Transverse colon (tissue), 4 donors: Measurements from ENCODE around the gene EFNB3. TPM values are rescaled to one million over a fixed set of nuclear protein-coding genes. Genes with fewer than 3 reads are reported as not detected.
A peak's percentile ranks its signal among the peaks of the same experiment; 100 is the strongest.

Experiments used
- DNase-seq: peaks from one replicate; pipeline ENCODE4 v3.0.0-alpha.2; 2019
- H3K27ac ChIP-seq, 4 donors: fragments of 200-600 bp; sonication (generic); 2 replicates each; pipeline ENCODE4 v1.5.1; 2016 to 2018; ENCODE audit warnings: inconsistent platforms in 4 of 4
- H3K27me3 ChIP-seq: fragments of 200-600 bp; sonication (generic); 2 replicates; pipeline ENCODE4 v1.5.1; 2017; ENCODE audit warnings: inconsistent platforms
- H3K36me3 ChIP-seq, 4 donors: fragments of 200-600 bp; sonication (generic); 2 replicates each; pipeline ENCODE4 v1.5.1; 2017 to 2019; ENCODE audit warnings: inconsistent platforms in 4 of 4
- H3K4me1 ChIP-seq, 4 donors: fragments of 200-600 bp; sonication (generic); 2 replicates each; pipeline ENCODE4 v1.5.1; 2017 to 2020; ENCODE audit warnings: inconsistent platforms in 4 of 4
- H3K4me3 ChIP-seq, 4 donors: fragments of 200-600 bp; sonication (generic); 1 replicate in 1 of 4; 2 replicates in 3 of 4; pipeline versions ENCODE4 v1.5.1 to v1.6.1; 2017 to 2019; ENCODE audit warnings: inconsistent platforms in 4 of 4
- H3K9me3 ChIP-seq, 2 donors: fragments of 200-600 bp; sonication (generic); 2 replicates each; pipeline ENCODE4 v1.5.1; 2017 to 2019; ENCODE audit warnings: inconsistent platforms in 2 of 2
- CTCF ChIP-seq, 5 experiments: fragments of 200-600 bp in 3 of 5; fragments of 450-650 bp in 2 of 5; sonication (generic) in 3 of 5; IDR thresholded peaks; 1 replicate in 2 of 5; 2 replicates in 3 of 5; pipeline ENCODE4 v1.5.1; 2016 to 2017; ENCODE audit warnings: antibody characterized with exemption in 5 of 5, inconsistent platforms in 3 of 5, mild to moderate bottlenecking in 2 of 5, moderate library complexity in 1 of 5
- EP300 ChIP-seq: sonication (generic); formaldehyde crosslinking; IDR thresholded peaks from one replicate; pipeline ENCODE4 v1.6.1; 2017; ENCODE audit warnings: antibody characterized with exemption, low read depth
- POLR2A ChIP-seq: fragments of 450-650 bp; IDR thresholded peaks from one replicate; pipeline ENCODE4 v1.6.1; 2016; ENCODE audit warnings: antibody characterized with exemption, mild to moderate bottlenecking, moderate library complexity
- POLR2AphosphoS5 ChIP-seq, 3 donors: sonication (generic); formaldehyde crosslinking; IDR thresholded peaks; one replicate each; pipeline ENCODE4 v1.6.1; 2016; ENCODE audit warnings: antibody characterized with exemption in 3 of 3
- WGBS, 2 donors: methylation state at CpG; one replicate each; pipeline ENCODE4 v1.1.5; 2018; ENCODE audit warnings: low coverage in 1 of 2; 5-methylcytosine and 5-hydroxymethylcytosine counted together
- in situ Hi-C, 4 donors: fragments of 200-750 bp; cut with MboI; loops; one replicate each; pipeline versions ENCODE4 v1.15.0 to v1.15.1; 2017; ENCODE audit warnings: low sequenced_read_pairs in 3 of 4, low pct_ligation_motif_present in 1 of 4, low pct_unique_long_range_greater_than_20kb in 1 of 4
- intact Hi-C: fragments of 100-400 bp; cut with DNase I; formaldehyde crosslinking; loops from one replicate; pipeline ENCODE4 v1.15.1; 2023; ENCODE audit warnings: low total_unique reads
- total RNA-seq, 4 donors: library from RNA; depleted of rRNA; stranded (reverse); fragments of >200 nt; gene quantifications; one replicate each; pipeline ENCODE4 v1.1.0, GENCODE V29; 2016

The EFNB3 gene
- total RNA-seq, 4 donors from 2014 or later: 0.32 to 0.41 TPM; not detected in 2

- in situ Hi-C loops (loop anchor here in 2 of 4 donors (5.0 to 10.0 kb wide), 2 partner anchors 53 to 56 kb away; partner anchors contain the start of gene SHBG (in 2 of the 2)), intact Hi-C loops (loop anchor here (5.0 kb wide), 1 partner anchor 56 kb away; the partner anchor contains the start of gene SHBG)
- no peaks in the 10 kb centered on the region for H3K36me3 ChIP-seq
- H3K4me1 ChIP-seq: peaks cover 15 to 38% (median 25%) of the 10 kb centered on the region in 4 donors
- TF ChIP-seq CTCF (IDR thresholded peaks at IDR 0.05): peak; percentile 98 to 100 (median 99)
- TF ChIP-seq POLR2AphosphoS5 (IDR thresholded peaks at IDR 0.05): peak; percentile 24 to 52 (median 52)
- TF ChIP-seq POLR2A: no peak
- DNase-seq: peak; percentile 97
- peak within 1 kb of the TSS; percentile 95 to 99 (median 98) for H3K27ac ChIP-seq
- H3K9me3 ChIP-seq: no peaks in the 10 kb centered on the region
- 0 to 3% methylated on average over 3 to 46 of the region's 51 CpGs for WGBS, 2 donors
- peak within 1 kb of the TSS; percentile 62 to 93 (median 82) for H3K4me3 ChIP-seq
- H3K27me3 ChIP-seq: no peaks in the 10 kb centered on the region
These were observed 16.8 kb upstream of the EFNB3 start, which contains the start of gene WRAP53 for GRCh38 chr17:7687908-7688807. WRAP53 (plus strand) TSS chr17:7688477; CDS start chr17:7688649, 172 bp downstream.

DNA sequence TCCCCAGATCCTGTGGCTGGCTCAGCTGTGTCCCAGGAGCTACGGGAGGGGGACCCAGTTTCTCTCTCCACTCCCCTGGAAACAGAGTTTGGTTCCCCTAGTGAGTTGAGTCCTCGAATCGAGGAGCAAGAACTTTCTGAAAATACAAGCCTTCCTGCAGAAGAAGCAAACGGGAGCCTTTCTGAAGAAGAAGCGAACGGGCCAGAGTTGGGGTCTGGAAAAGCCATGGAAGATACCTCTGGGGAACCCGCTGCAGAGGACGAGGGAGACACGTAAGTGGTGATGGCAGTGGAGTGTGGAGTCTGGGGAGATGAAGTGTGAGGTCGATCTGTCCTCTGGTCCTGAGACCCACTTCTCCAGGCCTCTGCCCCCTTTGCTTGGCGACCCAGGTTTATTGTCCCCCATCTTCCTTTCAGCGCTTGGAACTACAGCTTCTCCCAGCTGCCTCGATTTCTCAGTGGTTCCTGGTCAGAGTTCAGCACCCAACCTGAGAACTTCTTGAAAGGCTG is 16.1 kb upstream of the EFNB3 start:
- in situ Hi-C loops: loop anchor here in 2 of 4 donors (5.0 to 10.0 kb wide), 2 partner anchors 54 to 57 kb away; partner anchors contain the start of gene SHBG (in 2 of the 2)
- peak overlapping the region; percentile 52 to 93 (median 76) for H3K4me3 ChIP-seq
- 18 to 19% methylated on average over 5 to 13 of the region's 13 CpGs for WGBS, 2 donors
- TF ChIP-seq CTCF (IDR thresholded peaks at IDR 0.05): no peak
- TF ChIP-seq POLR2AphosphoS5 (IDR thresholded peaks at IDR 0.05): no peak
- no peak for TF ChIP-seq EP300
- no peak for TF ChIP-seq POLR2A
- no peaks in the 10 kb centered on the region for H3K36me3 ChIP-seq
- no peak for DNase-seq
- intact Hi-C loops: loop anchor here (5.0 kb wide), 1 partner anchor 57 kb away; the partner anchor contains the start of gene SHBG
- no peaks in the 10 kb centered on the region for H3K27me3 ChIP-seq
- H3K4me1 ChIP-seq: peaks cover 15 to 35% (median 25%) of the 10 kb centered on the region in 4 donors
- peak overlapping the region; percentile 95 to 99 (median 98) for H3K27ac ChIP-seq
- no peaks in the 10 kb centered on the region for H3K9me3 ChIP-seq

GRCh38 chr17:7695586-7695985 is 9.4 kb upstream of the EFNB3 start:
- in situ Hi-C loops (no loop called here), intact Hi-C loops (no loop called here)
- Histone ChIP-seq H3K27me3 (no peaks in the 10 kb centered on the region), H3K9me3 (no peaks in the 10 kb centered on the region), H3K27ac (no peak overlapping the region), H3K4me1 (no peaks in the 10 kb centered on the region), H3K4me3 (no peak overlapping the region), H3K36me3 (peaks cover 0 to 2% (median 0%) of the 10 kb centered on the region in 4 donors)
- no peak for DNase-seq
- WGBS, 2 donors: 97 to 99% methylated on average over 10 of the region's 10 CpGs
- no peak for TF ChIP-seq EP300
- no peak for TF ChIP-seq CTCF (IDR thresholded peaks at IDR 0.05)
- TF ChIP-seq POLR2A: no peak
- no peak for TF ChIP-seq POLR2AphosphoS5 (IDR thresholded peaks at IDR 0.05)

DNA sequence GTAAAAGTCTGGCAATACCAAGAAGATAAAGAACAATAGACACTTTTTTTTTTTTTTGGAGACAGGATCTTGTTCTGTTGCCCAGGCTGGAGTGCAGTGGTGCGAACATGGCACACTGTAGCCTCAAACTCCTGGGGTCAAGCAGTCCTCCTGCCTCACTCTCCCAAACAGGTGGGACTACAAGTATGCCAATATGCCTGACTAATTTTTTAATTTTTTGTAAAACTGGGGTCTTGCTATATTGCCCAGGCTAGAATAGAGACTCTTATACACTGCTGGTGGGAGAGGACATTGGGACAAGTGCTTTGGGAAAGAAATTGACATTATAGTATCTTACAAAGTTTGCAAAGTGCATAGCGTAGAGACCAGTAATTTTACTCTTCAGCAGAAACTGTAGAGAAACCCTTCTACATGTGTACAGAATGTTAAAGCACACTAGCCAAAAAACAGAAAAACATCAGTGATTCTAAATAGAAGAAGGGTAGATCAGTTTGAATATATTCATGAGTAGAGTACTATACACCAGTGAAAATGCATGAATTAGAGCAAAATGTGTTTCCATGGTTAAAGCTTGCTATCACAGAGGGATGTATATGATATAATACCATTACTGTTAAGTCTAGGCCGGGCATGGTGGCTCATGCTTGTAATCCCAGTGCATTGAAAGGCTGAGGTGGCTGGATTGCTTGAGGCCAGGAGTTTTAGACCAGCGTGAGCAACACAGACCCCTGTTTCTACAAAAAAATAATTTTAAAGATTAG is 7.0 kb upstream of the EFNB3 start:
- no peak for TF ChIP-seq POLR2A
- intact Hi-C loops: no loop called here
- Histone ChIP-seq H3K27me3 (no peaks in the 10 kb centered on the region), H3K4me1 (no peaks in the 10 kb centered on the region), H3K4me3 (no peak overlapping the region), H3K27ac (no peak overlapping the region), H3K9me3 (no peaks in the 10 kb centered on the region), H3K36me3 (peaks cover 0 to 13% (median 0%) of the 10 kb centered on the region in 4 donors)
- in situ Hi-C loops: no loop called here
- WGBS, 2 donors: 93 to 96% methylated on average over 3 to 4 of the region's 4 CpGs
- no peak for DNase-seq
